Measurements from ENCODE around the gene SLC6A3.

SLC6A3 gene

DNA sequence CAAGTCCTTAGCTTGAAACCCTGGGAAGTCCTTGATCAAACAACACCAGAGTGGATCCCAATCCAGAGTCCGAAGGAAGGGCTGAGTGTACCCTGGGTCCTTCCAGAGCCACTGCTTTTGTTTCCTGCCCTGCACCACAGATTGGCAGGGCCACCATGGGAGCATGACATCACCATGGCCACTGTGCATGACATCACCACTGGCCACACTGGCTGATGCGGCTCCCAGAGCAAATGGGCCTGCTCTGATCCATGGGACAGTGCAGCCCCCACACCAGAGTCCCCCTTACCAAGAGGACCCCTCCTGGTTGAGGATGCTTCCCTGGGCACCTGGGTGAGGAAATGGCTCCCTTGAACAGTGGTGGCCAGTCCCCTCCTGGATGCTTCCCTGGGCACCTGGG lies 9.9 kb downstream of the SLC6A3 start:
- TF ChIP-seq CTCF (IDR thresholded peaks at IDR 0.05): no peak

DNA sequence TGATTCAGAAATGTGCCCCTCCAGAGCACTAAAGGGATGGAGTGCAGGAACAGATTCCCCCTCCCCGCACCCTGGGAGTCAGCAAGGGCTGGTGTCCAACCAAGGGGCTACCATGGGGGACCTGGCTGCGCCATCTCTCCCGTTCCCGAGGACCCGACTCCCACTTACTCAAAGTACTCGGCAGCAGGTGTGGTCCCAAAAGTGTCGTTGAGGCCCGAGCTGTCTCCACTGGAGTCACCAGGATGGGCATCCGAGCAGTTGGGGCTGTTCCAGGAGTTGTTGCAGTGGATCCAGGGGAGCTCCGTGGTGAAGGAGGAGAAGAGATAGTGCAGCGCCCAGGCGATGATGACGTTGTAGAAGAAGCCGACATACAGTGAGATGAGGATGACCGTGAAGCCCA lies 12.9 kb downstream of the SLC6A3 start:
- TF ChIP-seq CTCF (IDR thresholded peaks at IDR 0.05): no peak

DNA sequence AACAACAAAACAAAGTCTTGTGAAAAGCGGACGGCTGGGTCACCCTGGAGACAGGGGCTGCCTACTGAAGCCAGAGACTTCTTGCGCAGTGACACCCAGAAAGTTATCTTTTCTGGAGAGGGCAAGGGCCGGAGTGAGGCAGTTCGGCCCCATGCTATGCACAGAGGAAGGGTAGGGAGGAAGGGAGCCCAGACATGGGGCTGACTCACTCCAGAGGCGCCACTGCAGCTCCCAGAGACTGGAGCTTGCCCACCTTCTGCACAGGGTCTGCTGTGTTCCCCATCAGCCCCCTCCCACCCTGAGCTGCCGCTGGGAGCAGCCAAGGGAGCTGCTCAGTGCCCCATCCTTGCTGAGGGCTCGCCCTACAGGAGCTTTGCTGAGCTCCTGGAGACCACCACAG lies 13.3 kb downstream of the SLC6A3 start:
- TF ChIP-seq CTCF (IDR thresholded peaks at IDR 0.05): no peak

DNA sequence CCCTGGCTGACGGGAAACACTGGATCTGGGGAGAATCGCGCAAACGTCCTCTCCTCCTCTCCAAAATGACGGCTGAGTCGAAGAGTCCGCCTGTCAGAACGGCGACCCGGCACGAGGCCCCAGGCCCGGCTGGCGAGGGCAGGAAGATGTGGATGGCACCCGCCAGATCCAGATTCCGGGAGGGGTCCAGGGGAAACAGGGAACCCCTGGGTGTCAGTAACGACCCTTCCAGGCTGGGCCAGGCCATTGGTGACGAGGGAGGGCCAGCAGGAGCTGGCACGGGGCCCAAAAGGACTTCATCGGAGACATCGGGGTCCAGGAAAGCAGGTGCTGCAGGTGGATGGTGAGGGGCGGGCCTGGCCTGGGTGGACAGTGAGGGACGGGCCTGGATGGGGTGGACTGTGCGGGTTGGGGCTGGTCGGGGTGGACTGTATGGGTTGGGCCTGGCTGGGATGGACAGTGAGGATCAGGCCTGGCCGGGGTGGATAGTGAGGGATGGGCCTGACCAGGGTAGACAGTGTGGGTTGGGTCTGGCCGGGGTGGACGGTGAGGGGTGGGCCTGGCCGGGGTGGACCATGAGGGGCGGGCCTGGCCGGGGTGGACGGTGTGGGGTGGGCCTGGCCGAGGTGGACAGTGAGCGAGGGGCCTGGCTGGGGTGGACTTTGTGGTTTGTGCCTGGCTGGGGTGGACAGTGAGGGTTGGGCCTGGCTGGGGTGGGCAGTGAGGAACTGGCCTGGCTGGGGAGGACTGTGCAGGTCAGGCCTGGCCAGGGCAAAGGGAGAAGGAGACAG lies 14.0 kb downstream of the SLC6A3 start:
- no peak for TF ChIP-seq CTCF (IDR thresholded peaks at IDR 0.05)

GRCh38 chr5:1430121-1430795 lies 15.0 kb downstream of the SLC6A3 start:
- TF ChIP-seq CTCF (IDR thresholded peaks at IDR 0.05): no peak

- TF ChIP-seq CTCF (IDR thresholded peaks at IDR 0.05): no peak
Observed at GRCh38 chr5:1429496-1429895, 15.7 kb downstream of the SLC6A3 start.

DNA sequence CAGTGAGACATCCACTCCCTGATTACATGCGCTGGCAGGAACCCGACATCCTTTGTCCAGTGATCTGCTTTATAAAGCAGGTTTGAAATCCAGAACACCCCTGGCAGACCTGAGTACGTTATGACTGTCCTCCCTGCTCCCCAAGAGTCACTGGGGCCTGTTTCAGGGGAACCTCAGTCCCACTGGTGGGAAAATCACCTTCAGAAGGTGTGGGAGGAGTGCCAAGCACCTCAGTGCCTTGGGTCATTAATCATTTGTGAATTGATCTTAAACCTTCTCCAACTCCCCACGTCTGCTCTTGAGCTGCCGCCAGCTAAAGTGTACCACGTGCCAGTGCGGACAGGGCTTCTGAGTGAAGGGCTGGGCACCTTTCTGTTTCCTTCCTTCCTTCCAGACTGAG lies 16.2 kb downstream of the SLC6A3 start:
- TF ChIP-seq CTCF (IDR thresholded peaks at IDR 0.05): no peak

Measured in LNCAP (cell line).